MM.1S (cell line): ENCODE results near the gene CYFIP1.

Experiments used
- CTCF ChIP-seq: fragments of 300-600 bp; sonication (generic); IDR thresholded peaks from 2 replicates; pipeline ENCODE4 v1.5.1; 2016; ENCODE audit warnings: antibody characterized with exemption, low read length, mixed read lengths
- EZH2 ChIP-seq: fragments of 300-600 bp; sonication (generic); optimal IDR thresholded peaks from 2 replicates; pipeline ENCODE3; 2017; ENCODE audit warnings: low read depth, mild to moderate bottlenecking, antibody characterized with exemption, low read length, mixed read lengths
- EZH2phosphoT487 ChIP-seq: fragments of 300-600 bp; sonication (generic); IDR thresholded peaks from 2 replicates; pipeline ENCODE4 v1.6.1; 2018; ENCODE audit warnings: antibody characterized with exemption, low read length

GRCh38 chr15:22913646-22914380 lies 66.4 kb downstream of the CYFIP1 start:
- TF ChIP-seq CTCF (no peak), EZH2phosphoT487 (no peak), EZH2 (no peak)
